Measurements from ENCODE around the gene TEKT1.
"Not testable (repeated sequence)": the region's sequence is repeated elsewhere in the genome, so short reads cannot be mapped to it uniquely, and the experiment has no call there.

Gene TEKT1

DNA sequence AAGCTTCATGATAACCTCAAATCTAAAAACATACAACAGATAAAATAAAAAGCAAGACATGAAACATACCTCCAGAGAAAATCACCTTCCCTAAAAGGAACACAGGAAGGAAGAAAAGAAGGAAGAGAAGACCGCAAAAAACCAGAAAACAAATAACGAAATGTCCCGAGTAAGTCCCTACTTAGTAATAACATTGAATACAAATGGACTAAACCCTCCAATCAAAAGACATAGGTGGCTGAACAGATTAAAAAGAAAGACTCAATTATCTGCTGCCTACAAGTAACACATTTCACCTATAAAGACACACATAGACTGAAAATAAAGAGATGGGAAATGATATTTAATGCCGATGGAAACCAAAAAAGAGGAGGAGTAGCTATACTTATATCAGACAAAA lies 49.3 kb downstream of the TEKT1 start:
- Histone ChIP-seq H3K9me3 (ENCODE audit: control extremely low read depth in 1 of 5, control insufficient read depth in 4 of 5, insufficient read depth in 2 of 5, low read depth in 1 of 5, low read length in 4 of 5) (peaks cover 0 to 4% (median 0%) of the 10 kb centered on the region in 5 experiments), H3K27me3 (replicated peaks in 2 of 5; ENCODE audit: control insufficient read depth in 4 of 5, insufficient read depth in 5 of 5, low read length in 4 of 5) (peaks cover 0 to 67% (median 14%) of the 10 kb centered on the region in 5 experiments), H3K4me1 (ENCODE audit: control extremely low read depth in 1 of 4, control insufficient read depth in 4 of 4, insufficient read depth in 4 of 4, low read length in 3 of 4) (peaks cover 0 to 13% (median 10%) of the 10 kb centered on the region in 4 experiments), H3K36me3 (ENCODE audit: control insufficient read depth in 4 of 4, insufficient read depth in 4 of 4, low read length in 3 of 4) (no peaks in the 10 kb centered on the region), H3K27ac (ENCODE audit: insufficient read depth in 1 of 2, low read depth in 1 of 2, low read length in 2 of 2, poor library complexity in 1 of 2, severe bottlenecking in 2 of 2) (no peak overlapping the region), H3K4me3 (ENCODE audit: control insufficient read depth in 1 of 7, extremely low read depth in 1 of 7, insufficient read depth in 4 of 7, low read depth in 2 of 7, low read length in 6 of 7) (no peak overlapping the region)
- POLR2A ChIA-PET, result no interaction called here
- DNase-seq, result no peak
- no CpG with 5 or more reads among the region's 4 CpGs for WGBS (ENCODE audit: insufficient coverage)
- CTCF ChIA-PET, result no interaction called here

DNA sequence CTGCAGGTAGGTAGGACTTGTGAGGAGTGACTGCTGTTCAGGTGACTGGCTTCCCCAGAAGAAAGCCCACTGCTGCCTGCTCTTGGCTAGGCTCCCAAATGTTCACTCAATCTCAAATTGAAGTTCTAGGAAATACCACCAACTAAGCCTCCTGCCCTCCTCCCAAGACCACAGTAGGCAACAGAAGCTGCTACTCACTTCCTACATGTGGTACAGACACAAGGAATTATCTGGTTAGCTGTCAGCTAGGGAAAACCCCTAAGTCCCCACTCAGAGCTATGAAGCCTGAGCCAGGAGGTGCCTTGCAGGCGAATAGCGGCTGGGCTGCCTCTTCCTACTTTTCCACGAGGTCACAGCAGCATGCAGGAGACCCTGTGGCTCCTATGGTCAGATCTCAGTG lies 50.6 kb downstream of the TEKT1 start:
- Histone ChIP-seq H3K27me3 (replicated peaks in 2 of 5; ENCODE audit: control insufficient read depth in 4 of 5, insufficient read depth in 5 of 5, low read length in 4 of 5) (peaks cover 5 to 69% (median 15%) of the 10 kb centered on the region in 5 experiments), H3K9me3 (ENCODE audit: control extremely low read depth in 1 of 5, control insufficient read depth in 4 of 5, insufficient read depth in 2 of 5, low read depth in 1 of 5, low read length in 4 of 5) (peaks cover 0 to 4% (median 0%) of the 10 kb centered on the region in 5 experiments), H3K36me3 (ENCODE audit: control insufficient read depth in 4 of 4, insufficient read depth in 4 of 4, low read length in 3 of 4) (no peaks in the 10 kb centered on the region), H3K4me3 (ENCODE audit: control insufficient read depth in 1 of 7, extremely low read depth in 1 of 7, insufficient read depth in 4 of 7, low read depth in 2 of 7, low read length in 6 of 7) (no peak overlapping the region), H3K4me1 (ENCODE audit: control extremely low read depth in 1 of 4, control insufficient read depth in 4 of 4, insufficient read depth in 4 of 4, low read length in 3 of 4) (peaks cover 0 to 19% (median 12%) of the 10 kb centered on the region in 4 experiments), H3K27ac (ENCODE audit: insufficient read depth in 1 of 2, low read depth in 1 of 2, low read length in 2 of 2, poor library complexity in 1 of 2, severe bottlenecking in 2 of 2) (no peak overlapping the region)
- POLR2A ChIA-PET, result interaction anchor here (1.3 kb wide), 1 partner anchor 9 kb away, joined by 4 read pairs; no protein-coding TSS in a partner anchor
- WGBS (ENCODE audit: insufficient coverage), result 0% methylated on average over 2 of the region's 3 CpGs
- DNase-seq, result peak; percentile 25 to 80 (median 75)
- CTCF ChIA-PET, result interaction anchor here (0.9 to 2.3 kb wide), 2 partner anchors 9 to 16 kb away, joined by 3 to 6 read pairs; no protein-coding TSS in a partner anchor

DNA sequence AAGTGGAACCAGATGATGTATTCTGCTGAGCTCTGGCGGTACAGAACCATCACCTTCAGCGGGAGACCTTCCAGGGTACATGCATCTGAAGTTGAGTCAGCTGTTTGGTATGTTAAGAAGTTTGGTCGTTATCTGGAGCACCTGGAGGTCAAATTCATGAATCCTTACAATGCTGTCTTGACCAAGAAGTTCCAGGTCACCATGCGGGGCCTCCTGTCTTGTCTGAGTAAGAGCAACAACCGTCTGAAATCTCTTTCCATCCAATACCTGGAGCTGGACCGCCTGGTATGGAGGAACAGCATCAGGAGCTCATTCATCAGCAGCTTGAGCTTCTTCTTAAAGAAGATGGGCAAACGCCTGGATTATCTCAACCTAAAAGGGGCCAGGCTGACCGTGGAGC lies 51.5 kb downstream of the TEKT1 start:
- ChIA-PET POLR2A (no interaction called here), CTCF (interaction anchor here (0.7 to 2.3 kb wide), 5 partner anchors 10 to 1337 kb away, joined by 3 to 6 read pairs (median 3); no protein-coding TSS in a partner anchor)
- 92% methylated on average over 7 of the region's 8 CpGs for WGBS (ENCODE audit: insufficient coverage)
- no peak overlapping the region for H3K27ac ChIP-seq (ENCODE audit: insufficient read depth in 1 of 2, low read depth in 1 of 2, low read length in 2 of 2, poor library complexity in 1 of 2, severe bottlenecking in 2 of 2)
- no peak overlapping the region for H3K4me3 ChIP-seq (ENCODE audit: control insufficient read depth in 1 of 7, extremely low read depth in 1 of 7, insufficient read depth in 4 of 7, low read depth in 2 of 7, low read length in 6 of 7)
- peaks cover 0 to 21% (median 14%) of the 10 kb centered on the region in 4 experiments for H3K4me1 ChIP-seq (ENCODE audit: control extremely low read depth in 1 of 4, control insufficient read depth in 4 of 4, insufficient read depth in 4 of 4, low read length in 3 of 4)
- no peaks in the 10 kb centered on the region for H3K36me3 ChIP-seq (ENCODE audit: control insufficient read depth in 4 of 4, insufficient read depth in 4 of 4, low read length in 3 of 4)
- H3K9me3 ChIP-seq (ENCODE audit: control extremely low read depth in 1 of 5, control insufficient read depth in 4 of 5, insufficient read depth in 2 of 5, low read depth in 1 of 5, low read length in 4 of 5), result peaks cover 0 to 4% (median 2%) of the 10 kb centered on the region in 5 experiments
- no peak for DNase-seq
- H3K27me3 ChIP-seq (replicated peaks in 2 of 5; ENCODE audit: control insufficient read depth in 4 of 5, insufficient read depth in 5 of 5, low read length in 4 of 5), result peaks cover 5 to 71% (median 17%) of the 10 kb centered on the region in 5 experiments

DNA sequence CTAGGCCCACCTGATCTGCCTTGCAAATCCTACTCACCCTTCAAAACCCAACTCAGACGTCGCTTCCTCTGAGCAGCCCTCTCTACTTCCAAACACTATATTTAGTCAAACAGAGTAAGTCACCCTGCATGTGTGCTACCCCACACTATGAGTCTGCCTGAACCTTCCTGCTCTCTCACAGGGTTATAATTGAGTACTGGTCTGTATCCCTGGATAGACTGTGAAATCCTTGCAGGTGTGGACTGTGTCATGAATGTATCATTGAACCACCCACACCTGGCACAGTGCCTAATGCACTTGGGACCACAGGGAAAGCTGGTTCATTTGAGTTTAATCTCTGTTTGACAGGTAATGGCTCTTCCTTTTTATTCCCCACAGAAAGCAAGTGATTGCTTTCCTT lies 52.1 kb downstream of the TEKT1 start:
- Histone ChIP-seq H3K4me3 (ENCODE audit: control insufficient read depth in 1 of 7, extremely low read depth in 1 of 7, insufficient read depth in 4 of 7, low read depth in 2 of 7, low read length in 6 of 7) (no peak overlapping the region), H3K27me3 (replicated peaks in 2 of 5; ENCODE audit: control insufficient read depth in 4 of 5, insufficient read depth in 5 of 5, low read length in 4 of 5) (peaks cover 5 to 73% (median 17%) of the 10 kb centered on the region in 5 experiments), H3K9me3 (ENCODE audit: control extremely low read depth in 1 of 5, control insufficient read depth in 4 of 5, insufficient read depth in 2 of 5, low read depth in 1 of 5, low read length in 4 of 5) (peaks cover 0 to 9% (median 8%) of the 10 kb centered on the region in 5 experiments), H3K27ac (ENCODE audit: insufficient read depth in 1 of 2, low read depth in 1 of 2, low read length in 2 of 2, poor library complexity in 1 of 2, severe bottlenecking in 2 of 2) (no peak overlapping the region), H3K4me1 (ENCODE audit: control extremely low read depth in 1 of 4, control insufficient read depth in 4 of 4, insufficient read depth in 4 of 4, low read length in 3 of 4) (peaks cover 0 to 21% (median 14%) of the 10 kb centered on the region in 4 experiments), H3K36me3 (ENCODE audit: control insufficient read depth in 4 of 4, insufficient read depth in 4 of 4, low read length in 3 of 4) (peaks cover 0 to 4% (median 0%) of the 10 kb centered on the region in 4 experiments)
- no peak for DNase-seq
- POLR2A ChIA-PET, result interaction anchor here (0.6 kb wide), 1 partner anchor 22 kb away, joined by 3 read pairs; no protein-coding TSS in a partner anchor
- CTCF ChIA-PET, result interaction anchor here (1.3 to 2.3 kb wide), 3 partner anchors 11 to 354 kb away, joined by 3 to 6 read pairs (median 4); no protein-coding TSS in a partner anchor
- WGBS (ENCODE audit: insufficient coverage), result 72% methylated on average over 2 of the region's 2 CpGs

DNA sequence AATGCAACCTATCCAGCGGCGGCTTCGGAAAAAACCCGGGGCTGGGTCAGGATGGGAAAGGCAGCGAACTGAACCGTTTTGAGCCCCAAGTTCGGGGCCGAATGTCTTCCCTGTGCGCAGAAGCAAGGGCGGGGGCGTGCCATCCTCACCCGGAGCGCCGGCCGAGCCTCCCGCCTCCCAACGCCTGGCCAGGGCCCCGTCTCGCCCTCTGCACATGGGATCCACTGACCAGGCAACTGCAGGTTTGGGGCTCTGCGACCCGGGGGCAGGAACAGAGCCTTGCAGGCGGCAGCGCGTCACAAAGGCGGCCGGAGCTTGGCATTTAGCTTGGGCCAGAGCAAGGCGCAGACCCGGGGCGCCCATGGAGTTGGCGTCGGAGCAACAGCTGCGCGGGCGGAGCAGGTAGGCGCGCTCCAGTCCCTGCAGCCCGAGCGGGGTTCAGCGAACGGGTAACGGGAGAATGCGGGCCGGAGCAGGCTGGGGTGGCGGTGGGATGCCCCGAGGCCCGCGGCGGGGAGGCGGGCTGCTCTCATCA lies 55.6 kb downstream of the TEKT1 start, which contains the start of gene FBXO39:
Gene FBXO39, plus strand, starts transcription at position 345 of the 535 bp plus-strand sequence. CDS start 3,654 bp downstream, outside the sequence.
- peaks cover 17 to 39% (median 21%) of the 10 kb centered on the region in 4 experiments for H3K36me3 ChIP-seq (ENCODE audit: control insufficient read depth in 4 of 4, insufficient read depth in 4 of 4, low read length in 3 of 4)
- CTCF ChIA-PET, result no interaction called here
- H3K27me3 ChIP-seq (replicated peaks in 2 of 5; ENCODE audit: control insufficient read depth in 4 of 5, insufficient read depth in 5 of 5, low read length in 4 of 5), result peaks cover 5 to 46% (median 17%) of the 10 kb centered on the region in 5 experiments
- H3K27ac ChIP-seq (ENCODE audit: insufficient read depth in 1 of 2, low read depth in 1 of 2, low read length in 2 of 2, poor library complexity in 1 of 2, severe bottlenecking in 2 of 2), result no peak within 1 kb of the TSS
- 4% methylated on average over 42 of the region's 49 CpGs for WGBS (ENCODE audit: insufficient coverage)
- peak in 1 of 3 donors; percentile 45 for DNase-seq
- peaks cover 0 to 15% (median 10%) of the 10 kb centered on the region in 4 experiments for H3K4me1 ChIP-seq (ENCODE audit: control extremely low read depth in 1 of 4, control insufficient read depth in 4 of 4, insufficient read depth in 4 of 4, low read length in 3 of 4)
- peaks cover 3 to 29% (median 19%) of the 10 kb centered on the region in 5 experiments for H3K9me3 ChIP-seq (ENCODE audit: control extremely low read depth in 1 of 5, control insufficient read depth in 4 of 5, insufficient read depth in 2 of 5, low read depth in 1 of 5, low read length in 4 of 5)
- POLR2A ChIA-PET, result no interaction called here
- peak within 1 kb of the TSS in 4 of 7 experiments; percentile 2 to 46 (median 20) for H3K4me3 ChIP-seq (ENCODE audit: control insufficient read depth in 1 of 7, extremely low read depth in 1 of 7, insufficient read depth in 4 of 7, low read depth in 2 of 7, low read length in 6 of 7)

DNA sequence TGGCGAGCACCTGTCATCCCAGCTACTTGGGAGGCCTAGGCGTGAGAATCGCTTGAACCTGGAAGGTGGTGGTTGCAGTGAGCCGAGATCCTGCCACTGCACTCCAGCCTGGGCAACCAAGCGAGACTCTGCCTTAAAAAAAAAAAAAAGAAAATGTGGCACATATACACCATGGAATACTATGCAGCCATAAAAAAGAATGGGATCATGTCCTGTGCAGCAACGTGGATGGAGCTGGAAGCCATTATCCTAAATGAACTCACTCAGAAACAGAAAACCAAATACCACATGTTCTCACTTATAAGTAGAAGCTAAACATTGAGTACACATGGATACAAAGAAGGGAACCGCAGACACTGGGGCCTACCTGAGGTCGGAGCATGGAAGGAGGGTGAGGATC lies 56.6 kb downstream of the TEKT1 start:
- POLR2A ChIA-PET; H3K4me3 ChIP-seq (ENCODE audit: control insufficient read depth in 1 of 7, extremely low read depth in 1 of 7, insufficient read depth in 4 of 7, low read depth in 2 of 7, low read length in 6 of 7); H3K4me1 ChIP-seq (ENCODE audit: control extremely low read depth in 1 of 4, control insufficient read depth in 4 of 4, insufficient read depth in 4 of 4, low read length in 3 of 4); H3K27ac ChIP-seq (ENCODE audit: insufficient read depth in 1 of 2, low read depth in 1 of 2, low read length in 2 of 2, poor library complexity in 1 of 2, severe bottlenecking in 2 of 2); DNase-seq: not testable (repeated sequence)
- CTCF ChIA-PET, result interaction anchor here (0.7 kb wide), 1 partner anchor 118 kb away, joined by 3 read pairs; no protein-coding TSS in a partner anchor
- 94% methylated on average over 5 of the region's 8 CpGs for WGBS (ENCODE audit: insufficient coverage)
- peaks cover 5 to 45% (median 15%) of the 10 kb centered on the region in 5 experiments for H3K27me3 ChIP-seq (replicated peaks in 2 of 5; ENCODE audit: control insufficient read depth in 4 of 5, insufficient read depth in 5 of 5, low read length in 4 of 5)
- peaks cover 3 to 33% (median 19%) of the 10 kb centered on the region in 5 experiments for H3K9me3 ChIP-seq (ENCODE audit: control extremely low read depth in 1 of 5, control insufficient read depth in 4 of 5, insufficient read depth in 2 of 5, low read depth in 1 of 5, low read length in 4 of 5)
- peaks cover 26 to 50% (median 30%) of the 10 kb centered on the region in 4 experiments for H3K36me3 ChIP-seq (ENCODE audit: control insufficient read depth in 4 of 4, insufficient read depth in 4 of 4, low read length in 3 of 4)

DNA sequence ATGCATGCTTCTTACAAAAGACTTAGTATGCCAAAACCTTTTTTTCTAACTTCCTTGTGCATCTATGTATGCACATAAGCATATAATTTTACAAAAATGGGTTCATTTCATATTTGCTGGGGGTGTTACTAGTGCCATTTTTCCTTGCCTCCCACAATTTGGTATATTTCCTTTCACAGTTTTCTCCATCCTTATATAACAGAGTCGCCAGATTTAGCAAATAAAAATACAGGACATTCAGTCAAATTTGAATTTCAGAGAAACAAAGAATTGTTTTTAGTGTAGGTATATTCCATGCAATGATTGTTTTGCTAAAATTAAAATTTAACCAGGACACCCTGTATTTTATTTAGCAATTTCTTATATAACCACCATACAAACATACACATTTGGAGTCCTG lies 59.5 kb downstream of the TEKT1 start:
- ChIA-PET CTCF (interaction anchor here (0.9 kb wide), 1 partner anchor 105 kb away, joined by 3 read pairs; no protein-coding TSS in a partner anchor), POLR2A (no interaction called here)
- Histone ChIP-seq H3K9me3 (ENCODE audit: control extremely low read depth in 1 of 5, control insufficient read depth in 4 of 5, insufficient read depth in 2 of 5, low read depth in 1 of 5, low read length in 4 of 5) (peaks cover 8 to 59% (median 39%) of the 10 kb centered on the region in 5 experiments), H3K4me3 (ENCODE audit: control insufficient read depth in 1 of 7, extremely low read depth in 1 of 7, insufficient read depth in 4 of 7, low read depth in 2 of 7, low read length in 6 of 7) (no peak overlapping the region), H3K4me1 (ENCODE audit: control extremely low read depth in 1 of 4, control insufficient read depth in 4 of 4, insufficient read depth in 4 of 4, low read length in 3 of 4) (peaks cover 0 to 9% (median 4%) of the 10 kb centered on the region in 4 experiments), H3K36me3 (ENCODE audit: control insufficient read depth in 4 of 4, insufficient read depth in 4 of 4, low read length in 3 of 4) (peaks cover 42 to 78% (median 50%) of the 10 kb centered on the region in 4 experiments), H3K27me3 (replicated peaks in 2 of 5; ENCODE audit: control insufficient read depth in 4 of 5, insufficient read depth in 5 of 5, low read length in 4 of 5) (peaks cover 3 to 25% (median 13%) of the 10 kb centered on the region in 5 experiments), H3K27ac (ENCODE audit: insufficient read depth in 1 of 2, low read depth in 1 of 2, low read length in 2 of 2, poor library complexity in 1 of 2, severe bottlenecking in 2 of 2) (no peak overlapping the region)
- no CpG with 5 or more reads among the region's 1 CpG for WGBS (ENCODE audit: insufficient coverage)
- DNase-seq, result no peak

All from common myeloid progenitor, CD34-positive (primary cell).